NCI-H2081 treated with DMSO at 0.1 percent for 48 hours (cell line): Measurements from ENCODE around the gene INMT.

Experiments used
- DNase-seq: peaks from one replicate; lab custom pipeline; 2025; lab: John Stamatoyannopoulos, UW

Gene INMT

GRCh38 chr7:30788640-30789333, 36.9 kb downstream of the INMT start:
- DNase-seq: no peak

- no peak for DNase-seq
Measured at GRCh38 chr7:30789334-30789711, 37.4 kb downstream of the INMT start.

- DNase-seq: no peak
Measured at GRCh38 chr7:30790356-30790755, 38.4 kb downstream of the INMT start.

GRCh38 chr7:30791114-30791513, 39.2 kb downstream of the INMT start:
- no peak for DNase-seq

- no peak for DNase-seq
Measured at GRCh38 chr7:30795161-30795948, 43.4 kb downstream of the INMT start.

GRCh38 chr7:30796105-30796869, 44.4 kb downstream of the INMT start:
- no peak for DNase-seq

GRCh38 chr7:30797176-30798040, 45.5 kb downstream of the INMT start:
- DNase-seq: no peak

GRCh38 chr7:30799206-30799975, 47.5 kb downstream of the INMT start:
- DNase-seq: no peak

- DNase-seq: no peak
Measured at GRCh38 chr7:30799976-30800661, 48.2 kb downstream of the INMT start.

- DNase-seq: peak; percentile 16
Measured at GRCh38 chr7:30800785-30801252, 48.9 kb downstream of the INMT start.

GRCh38 chr7:30802812-30803211, 50.9 kb downstream of the INMT start:
- DNase-seq: no peak

GRCh38 chr7:30804078-30804661, 52.2 kb downstream of the INMT start:
- no peak for DNase-seq

- DNase-seq: no peak
Measured at GRCh38 chr7:30805081-30805691, 53.3 kb downstream of the INMT start.

GRCh38 chr7:30805931-30806330, 54.0 kb downstream of the INMT start:
- no peak for DNase-seq
